HG03342 (cell line): ENCODE results near the gene RBM15.

Experiments used
- ATAC-seq: cut with Tn5 transposase; IDR thresholded peaks from one replicate; pipeline ENCODE4 v1.9.1; 2021; ENCODE audit warnings: mild to moderate bottlenecking, moderate library complexity; ENCODE audit not compliant: unreplicated experiment

RBM15 gene

DNA sequence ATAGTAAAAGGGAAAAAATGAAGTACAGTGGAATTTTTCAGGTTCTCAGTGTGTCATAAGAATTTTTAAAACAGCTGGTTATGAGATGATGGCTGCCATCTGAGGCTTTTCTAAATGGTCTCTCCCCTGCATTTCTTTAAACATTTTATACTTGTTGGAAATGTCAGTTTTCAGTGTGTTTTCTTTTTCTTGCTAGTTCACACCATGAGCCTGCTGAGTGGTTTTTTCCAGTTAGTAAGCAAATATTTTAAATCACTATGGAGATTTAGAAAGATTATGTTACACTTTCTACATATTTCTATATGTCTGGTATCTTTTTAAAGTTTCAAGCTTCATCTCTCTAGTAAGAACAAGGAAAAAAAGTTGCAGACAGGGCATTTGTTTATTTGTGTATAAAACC lies 9.6 kb downstream of the RBM15 start:
- no peak for ATAC-seq

- ATAC-seq: no peak
Measured at GRCh38 chr1:110350360-110350759, 11.2 kb downstream of the RBM15 start.

GRCh38 chr1:110355321-110355720 lies 16.1 kb downstream of the RBM15 start:
- ATAC-seq: no peak

- ATAC-seq: no peak
Measured at GRCh38 chr1:110356379-110356778, 17.2 kb downstream of the RBM15 start.

DNA sequence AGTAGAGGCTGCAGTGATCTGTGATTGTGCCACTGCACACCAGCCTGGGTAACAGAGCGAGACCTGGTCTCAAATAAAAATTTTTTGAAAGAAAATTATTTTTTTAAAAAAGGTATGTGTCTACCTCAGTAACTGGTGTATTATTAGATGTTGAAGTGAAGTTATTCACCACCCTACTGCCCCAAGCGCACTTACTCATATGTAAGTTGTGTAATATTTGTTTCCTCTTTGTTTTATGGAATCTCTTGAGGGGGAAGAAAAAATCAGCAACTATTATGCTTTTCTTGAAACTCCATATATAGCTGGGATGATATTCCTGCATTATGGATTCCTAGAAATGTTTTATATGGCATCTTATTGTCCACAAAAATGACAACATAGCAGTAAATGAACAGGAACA lies 21.3 kb downstream of the RBM15 start:
- no peak for ATAC-seq

DNA sequence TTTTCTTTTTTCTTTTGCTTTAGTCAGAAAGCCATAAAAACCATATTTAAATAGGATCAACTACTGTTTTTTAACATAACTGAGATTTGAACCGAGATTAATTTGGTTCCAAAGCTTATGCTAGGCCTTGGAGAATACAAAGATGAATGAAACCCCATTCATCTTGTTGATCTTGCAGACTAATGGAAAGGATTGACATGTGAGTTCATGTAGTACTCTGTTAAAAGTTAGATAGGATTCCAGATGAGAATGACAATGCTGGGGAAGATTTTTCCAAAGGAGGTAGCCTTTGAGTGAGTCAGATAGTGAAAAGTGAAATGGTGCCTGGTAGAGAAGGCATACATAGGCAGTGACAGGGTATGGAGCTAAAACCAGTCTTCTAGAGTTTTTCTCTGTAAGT lies 22.7 kb downstream of the RBM15 start:
- no peak for ATAC-seq

DNA sequence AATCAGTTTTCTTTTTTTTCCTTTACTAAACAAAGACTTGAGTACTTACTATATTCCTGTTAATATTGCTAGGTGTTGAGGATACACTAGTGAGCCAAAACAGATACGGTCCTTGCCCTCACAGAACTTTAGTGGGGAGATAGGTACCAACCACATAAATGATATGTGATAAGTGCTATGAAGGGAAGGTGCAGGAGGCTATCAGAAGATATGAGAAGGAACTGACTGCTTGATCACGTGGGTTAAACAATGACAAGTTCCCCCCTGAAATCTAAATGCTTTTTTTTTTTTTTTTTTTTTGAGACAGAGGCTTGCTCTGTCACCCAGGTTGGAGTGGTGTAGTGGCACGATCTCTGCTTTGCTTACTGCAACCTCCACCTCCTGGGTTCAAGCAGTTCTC lies 25.0 kb downstream of the RBM15 start:
- no peak for ATAC-seq

DNA sequence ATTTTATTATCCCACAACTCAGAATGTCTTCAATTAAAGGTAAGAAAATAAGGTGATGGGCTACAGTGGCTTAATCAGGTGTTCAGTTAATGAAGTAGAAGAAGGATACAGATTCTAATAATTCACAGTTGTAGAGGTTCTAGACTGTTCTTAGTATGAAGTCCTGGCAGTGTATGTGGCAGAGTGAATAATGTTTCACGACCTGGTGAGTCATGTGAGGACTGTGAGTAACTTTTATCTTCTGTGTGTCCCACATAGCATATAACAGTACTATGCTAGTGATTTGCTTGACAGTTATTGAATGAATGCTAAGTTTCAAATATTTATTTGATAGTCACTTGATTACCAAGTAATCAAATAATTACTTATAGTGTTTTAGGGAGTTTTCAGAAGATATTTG lies 31.6 kb downstream of the RBM15 start:
- no peak for ATAC-seq

- ATAC-seq: no peak
Measured at GRCh38 chr1:110375490-110375889, 36.3 kb downstream of the RBM15 start.

- no peak for ATAC-seq
Measured at GRCh38 chr1:110380672-110381283, 41.6 kb downstream of the RBM15 start.

- no peak for ATAC-seq
Measured at GRCh38 chr1:110383251-110383990, 44.2 kb downstream of the RBM15 start.

GRCh38 chr1:110384581-110385321 lies 45.6 kb downstream of the RBM15 start:
- peak; percentile 64 for ATAC-seq

- no peak for ATAC-seq
Measured at GRCh38 chr1:110385369-110385768, 46.2 kb downstream of the RBM15 start.

DNA sequence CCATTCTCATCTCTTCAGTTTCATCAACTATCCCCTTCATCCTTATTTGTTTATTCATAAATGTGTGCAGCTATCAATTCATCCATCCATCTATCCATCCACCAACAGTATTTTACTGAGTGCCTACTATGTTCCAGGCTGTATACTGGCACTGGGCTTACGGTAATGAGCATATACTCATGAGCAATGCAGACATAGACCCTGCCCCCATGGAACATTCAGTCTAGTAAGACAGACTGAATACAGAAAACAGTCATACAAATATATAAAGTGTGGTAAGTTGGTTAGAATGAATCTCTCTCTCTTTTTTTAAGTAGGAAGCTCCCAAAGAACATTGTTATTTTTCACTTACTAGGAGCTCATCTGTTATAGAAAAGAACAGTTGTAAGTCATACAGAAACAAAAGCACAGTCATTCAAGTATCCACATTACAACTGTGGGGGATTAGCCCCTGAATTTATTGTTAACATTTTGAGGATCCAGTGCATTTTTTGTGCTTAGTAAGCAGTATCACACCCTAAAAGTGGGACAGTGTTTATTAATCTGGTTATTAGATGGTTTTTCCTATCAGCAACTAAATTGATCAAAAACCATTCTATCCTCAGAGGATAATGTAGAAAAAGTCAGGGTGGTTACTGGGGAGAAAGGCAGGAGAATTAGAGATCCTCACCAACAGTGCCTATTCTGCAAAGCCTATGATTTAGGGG lies 48.0 kb downstream of the RBM15 start:
- no peak for ATAC-seq

- ATAC-seq: no peak
Measured at GRCh38 chr1:110390096-110390495, 50.9 kb downstream of the RBM15 start.

DNA sequence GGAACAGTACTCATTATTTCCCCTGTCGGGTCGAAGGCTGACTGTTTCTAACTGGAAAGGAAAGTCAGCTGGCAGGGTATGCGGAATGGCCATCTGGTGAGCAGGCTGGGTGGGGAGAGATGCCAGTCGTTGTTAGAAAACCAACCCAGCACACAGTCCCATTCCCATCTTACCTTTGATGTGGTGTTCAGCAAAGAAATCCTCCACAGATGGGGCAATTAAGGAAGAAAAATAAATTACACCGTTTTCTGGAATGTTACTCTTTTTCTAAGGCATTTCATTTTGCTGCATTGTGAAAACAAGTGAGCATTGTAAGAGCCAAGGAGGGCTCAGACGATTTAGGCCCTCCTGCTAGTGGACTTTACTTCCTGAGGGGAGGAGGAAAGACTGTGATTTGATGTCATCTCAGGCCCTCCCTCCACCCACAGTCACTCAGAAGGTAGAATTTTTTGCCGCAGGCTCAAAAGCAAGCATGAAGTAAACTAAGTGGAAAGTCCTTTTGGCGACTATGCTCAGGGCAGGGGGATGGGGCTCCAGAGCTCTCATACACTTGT lies 51.6 kb downstream of the RBM15 start, which contains the start of gene SLC16A4:
SLC16A4 (minus strand) TSS at position 335 of the 554 bp plus-strand sequence. CDS start 1,703 bp downstream, outside the sequence.
- ATAC-seq: no peak

GRCh38 chr1:110393286-110393685 lies 54.1 kb downstream of the RBM15 start:
- no peak for ATAC-seq

DNA sequence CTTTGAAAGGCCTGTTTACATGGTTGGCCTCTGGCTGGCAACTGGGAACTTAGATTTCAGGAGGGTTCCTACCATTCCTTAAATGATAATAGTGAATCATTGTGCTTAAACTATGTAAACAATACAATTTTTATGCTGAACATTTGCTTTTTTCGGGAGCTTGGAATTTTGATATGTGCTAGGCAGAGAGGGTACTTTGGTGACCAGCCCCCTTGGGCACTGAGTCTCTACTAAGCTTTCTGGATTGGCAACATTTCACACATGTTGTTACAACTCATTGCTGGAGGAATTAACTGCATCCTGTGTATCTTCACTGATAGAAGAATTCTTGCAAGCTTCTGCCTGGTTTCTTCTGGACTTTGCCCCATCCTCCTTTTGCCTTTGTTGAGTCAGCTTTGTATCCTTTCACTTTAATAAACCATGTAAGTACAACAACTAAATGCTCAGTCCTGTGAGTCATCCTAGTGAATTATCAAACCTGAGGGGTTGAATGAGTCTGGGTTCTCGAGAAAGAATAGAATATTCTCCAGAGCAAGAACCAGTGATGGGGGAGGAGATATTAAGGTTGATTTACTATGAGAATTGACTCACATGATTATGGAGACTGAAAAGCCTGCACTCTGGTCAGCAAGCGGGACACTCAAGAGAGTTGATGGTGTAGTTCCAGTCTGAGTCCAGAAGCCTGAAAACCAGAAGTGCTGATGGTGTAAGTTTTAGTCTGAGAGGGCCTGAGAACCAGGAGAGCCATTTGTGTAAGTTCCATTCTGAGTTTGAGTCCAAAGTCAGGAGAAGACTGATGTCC lies 54.7 kb downstream of the RBM15 start:
- no peak for ATAC-seq

DNA sequence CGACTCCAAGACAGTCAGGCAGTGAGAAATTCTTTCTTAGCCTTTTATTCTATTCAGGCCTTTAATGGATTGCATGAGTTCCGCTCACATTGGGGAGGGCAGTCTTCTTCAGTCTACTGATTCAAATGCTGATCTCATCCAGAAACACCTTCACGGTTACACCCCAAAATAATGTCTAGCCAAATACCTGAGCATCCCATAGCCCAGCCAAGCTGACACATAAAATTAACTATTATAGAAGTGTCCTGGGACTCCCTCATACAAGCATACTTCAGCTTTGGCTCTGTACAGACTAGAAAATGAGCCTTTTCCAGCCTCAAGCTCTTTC lies 55.3 kb downstream of the RBM15 start:
- ATAC-seq: no peak
